ENCODE results near the gene PWWP2B. TPM values are rescaled to one million over a fixed set of nuclear protein-coding genes. Genes with fewer than 3 reads are reported as not detected.

The PWWP2B gene
- total and polyA plus RNA-seq, 5 experiments from 2014 or later = 1.2 to 10.2 (median 2.9) TPM

- Mint-ChIP-seq H3K27me3 (no peaks in the 10 kb centered on the region), H3K4me1 (peaks cover 17 to 51% (median 45%) of the 10 kb centered on the region in 4 donors), H3K9me3 (no peaks in the 10 kb centered on the region), H3K27ac (peak overlapping the region; percentile 55 to 94 (median 86)), H3K36me3 (no peaks in the 10 kb centered on the region), H3K4me3 (peak overlapping the region in 9 of 10 donors; percentile 33 to 76 (median 62))
- POLR2A ChIA-PET = interaction anchor here (0.7 to 3.1 kb wide), 5 partner anchors 9 to 25 kb away, joined by 3 to 13 read pairs (median 3); no protein-coding TSS in a partner anchor
- ATAC-seq (peak in 1 of 2 donors; percentile 27), DNase-seq (no peak)
These were observed 25.1 kb downstream of the PWWP2B start for GRCh38 chr10:132421847-132422751.

- Mint-ChIP-seq H3K9me3 (no peaks in the 10 kb centered on the region), H3K27ac (peak overlapping the region; percentile 55 to 94 (median 86)), H3K4me1 (peaks cover 17 to 45% (median 43%) of the 10 kb centered on the region in 4 donors), H3K27me3 (no peaks in the 10 kb centered on the region), H3K36me3 (no peaks in the 10 kb centered on the region), H3K4me3 (peak overlapping the region; percentile 31 to 76 (median 60))
- peak; percentile 58 to 70 for ATAC-seq
- POLR2A ChIA-PET = interaction anchor here (0.7 to 3.1 kb wide), 5 partner anchors 8 to 24 kb away, joined by 3 to 13 read pairs (median 4); no protein-coding TSS in a partner anchor
- peak in 1 of 10 donors; percentile 35 for DNase-seq
These were observed 26.2 kb downstream of the PWWP2B start for GRCh38 chr10:132422903-132423825.

GRCh38 chr10:132423966-132424861 is 27.2 kb downstream of the PWWP2B start:
- DNase-seq (no peak), ATAC-seq (no peak)
- Mint-ChIP-seq H3K36me3 (no peaks in the 10 kb centered on the region), H3K4me1 (peaks cover 14 to 38% (median 36%) of the 10 kb centered on the region in 4 donors), H3K27ac (peak overlapping the region in 4 of 10 donors; percentile 55 to 94 (median 70)), H3K4me3 (no peak overlapping the region), H3K27me3 (no peaks in the 10 kb centered on the region), H3K9me3 (no peaks in the 10 kb centered on the region)
- POLR2A ChIA-PET = interaction anchor here (0.6 to 3.1 kb wide), 4 partner anchors 10 to 235 kb away, joined by 3 to 13 read pairs (median 4); no protein-coding TSS in a partner anchor

GRCh38 chr10:132425029-132425756 is 28.2 kb downstream of the PWWP2B start:
- no peak for DNase-seq
- no peak for ATAC-seq
- Mint-ChIP-seq H3K27ac (peak overlapping the region in 1 of 10 donors; percentile 12), H3K36me3 (no peaks in the 10 kb centered on the region), H3K4me3 (no peak overlapping the region), H3K4me1 (peaks cover 19 to 40% (median 35%) of the 10 kb centered on the region in 4 donors), H3K9me3 (no peaks in the 10 kb centered on the region), H3K27me3 (no peaks in the 10 kb centered on the region)
- POLR2A ChIA-PET = no interaction called here

- POLR2A ChIA-PET = no interaction called here
- Mint-ChIP-seq H3K27me3 (no peaks in the 10 kb centered on the region), H3K9me3 (no peaks in the 10 kb centered on the region), H3K4me3 (no peak overlapping the region), H3K36me3 (no peaks in the 10 kb centered on the region), H3K27ac (no peak overlapping the region), H3K4me1 (peaks cover 21 to 38% (median 33%) of the 10 kb centered on the region in 4 donors)
- DNase-seq (no peak), ATAC-seq (no peak)
These were observed 28.8 kb downstream of the PWWP2B start for GRCh38 chr10:132425757-132426155.

- no peak overlapping the region for H3K4me3 Mint-ChIP-seq
- ATAC-seq (no peak), DNase-seq (no peak)
- no peaks in the 10 kb centered on the region for H3K9me3 Mint-ChIP-seq
- H3K4me1 Mint-ChIP-seq = peaks cover 20 to 24% (median 22%) of the 10 kb centered on the region in 4 donors
- H3K27ac Mint-ChIP-seq = no peak overlapping the region
- H3K27me3 Mint-ChIP-seq = no peaks in the 10 kb centered on the region
- no peaks in the 10 kb centered on the region for H3K36me3 Mint-ChIP-seq
- POLR2A ChIA-PET = no interaction called here
These were observed 30.2 kb downstream of the PWWP2B start for GRCh38 chr10:132427006-132427771.

- H3K4me1 Mint-ChIP-seq = peaks cover 15 to 17% (median 16%) of the 10 kb centered on the region in 4 donors
- H3K4me3 Mint-ChIP-seq = no peak overlapping the region
- no peaks in the 10 kb centered on the region for H3K36me3 Mint-ChIP-seq
- DNase-seq (no peak), ATAC-seq (no peak)
- no peaks in the 10 kb centered on the region for H3K27me3 Mint-ChIP-seq
- POLR2A ChIA-PET = no interaction called here
- no peaks in the 10 kb centered on the region for H3K9me3 Mint-ChIP-seq
- H3K27ac Mint-ChIP-seq = no peak overlapping the region
These were observed 31.0 kb downstream of the PWWP2B start for GRCh38 chr10:132427939-132428367.

GRCh38 chr10:132428486-132428995 is 31.5 kb downstream of the PWWP2B start:
- POLR2A ChIA-PET = interaction anchor here (0.9 kb wide), 1 partner anchor 18 kb away, joined by 3 read pairs; no protein-coding TSS in a partner anchor
- Mint-ChIP-seq H3K36me3 (no peaks in the 10 kb centered on the region), H3K4me3 (no peak overlapping the region), H3K27me3 (no peaks in the 10 kb centered on the region), H3K9me3 (no peaks in the 10 kb centered on the region), H3K27ac (no peak overlapping the region), H3K4me1 (peaks cover 9 to 11% (median 10%) of the 10 kb centered on the region in 4 donors)
- ATAC-seq (no peak), DNase-seq (no peak)

- Mint-ChIP-seq H3K4me1 (peaks cover 9 to 13% (median 11%) of the 10 kb centered on the region in 4 donors), H3K27me3 (no peaks in the 10 kb centered on the region), H3K36me3 (no peaks in the 10 kb centered on the region), H3K9me3 (no peaks in the 10 kb centered on the region), H3K27ac (peak overlapping the region in 3 of 10 donors; percentile 1 to 70 (median 44)), H3K4me3 (no peak overlapping the region)
- ATAC-seq (no peak), DNase-seq (peak in 1 of 10 donors; percentile 3)
- POLR2A ChIA-PET = interaction anchor here (0.9 to 1.1 kb wide), 2 partner anchors 17 kb away, joined by 3 read pairs; no protein-coding TSS in a partner anchor
These were observed 32.6 kb downstream of the PWWP2B start for GRCh38 chr10:132429281-132430230.
